ENCODE results near the gene IZUMO2. TPM values are rescaled to one million over a fixed set of nuclear protein-coding genes. Genes with fewer than 3 reads are reported as not detected.

IZUMO2 gene
- total and polyA plus RNA-seq, 9 of the 15 experiments (the other 6 are each of a cell fraction or from before 2014, with no cell fraction given): not detected

DNA sequence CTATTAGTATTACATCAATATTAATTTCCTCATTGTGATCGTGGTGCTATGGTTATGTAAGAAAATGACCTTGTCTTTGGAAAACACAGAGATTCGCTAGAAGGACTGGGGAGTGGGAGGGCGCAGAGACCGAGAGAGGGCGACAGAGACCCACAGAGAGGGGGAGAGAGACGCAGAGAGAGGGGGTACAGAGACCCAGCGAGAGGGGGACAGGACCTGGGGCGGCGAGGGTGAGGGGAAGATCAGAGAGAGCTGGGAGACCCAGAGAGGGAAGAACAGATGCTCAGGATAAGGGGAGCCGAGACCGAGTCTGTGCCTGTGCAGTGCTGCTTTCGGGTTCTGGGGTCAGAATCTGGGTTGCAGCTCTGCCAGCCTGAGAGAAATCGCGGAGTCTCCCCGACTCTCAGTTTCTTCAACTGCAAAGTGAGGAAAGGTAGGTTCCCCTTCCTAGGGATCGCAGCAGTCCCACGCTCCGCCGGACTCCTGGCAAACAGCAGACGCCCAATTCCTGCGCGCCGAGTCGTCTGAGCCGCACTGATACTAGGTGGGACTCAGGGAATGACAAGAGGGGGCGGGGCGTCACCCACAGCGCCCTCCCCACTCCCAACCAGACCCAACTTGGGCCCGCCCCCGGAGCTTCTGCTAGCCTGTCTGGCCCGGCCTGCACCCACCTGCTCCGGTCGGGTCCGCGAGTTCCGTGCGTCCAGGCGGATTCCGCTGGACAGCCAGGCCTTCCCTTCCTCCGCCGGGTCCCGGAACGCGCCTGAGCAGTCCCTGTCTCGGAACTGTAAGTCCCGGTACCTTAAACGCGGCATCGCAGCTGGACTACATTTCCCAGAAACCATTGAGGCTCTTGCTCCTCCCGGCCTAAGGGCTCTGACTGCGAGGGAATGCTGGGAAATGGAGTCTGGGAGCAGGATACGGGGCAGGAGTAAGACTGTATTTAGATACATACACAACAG is 15.3 kb downstream of the IZUMO2 start (continued):
- TF ChIP-seq, protein P1, sequence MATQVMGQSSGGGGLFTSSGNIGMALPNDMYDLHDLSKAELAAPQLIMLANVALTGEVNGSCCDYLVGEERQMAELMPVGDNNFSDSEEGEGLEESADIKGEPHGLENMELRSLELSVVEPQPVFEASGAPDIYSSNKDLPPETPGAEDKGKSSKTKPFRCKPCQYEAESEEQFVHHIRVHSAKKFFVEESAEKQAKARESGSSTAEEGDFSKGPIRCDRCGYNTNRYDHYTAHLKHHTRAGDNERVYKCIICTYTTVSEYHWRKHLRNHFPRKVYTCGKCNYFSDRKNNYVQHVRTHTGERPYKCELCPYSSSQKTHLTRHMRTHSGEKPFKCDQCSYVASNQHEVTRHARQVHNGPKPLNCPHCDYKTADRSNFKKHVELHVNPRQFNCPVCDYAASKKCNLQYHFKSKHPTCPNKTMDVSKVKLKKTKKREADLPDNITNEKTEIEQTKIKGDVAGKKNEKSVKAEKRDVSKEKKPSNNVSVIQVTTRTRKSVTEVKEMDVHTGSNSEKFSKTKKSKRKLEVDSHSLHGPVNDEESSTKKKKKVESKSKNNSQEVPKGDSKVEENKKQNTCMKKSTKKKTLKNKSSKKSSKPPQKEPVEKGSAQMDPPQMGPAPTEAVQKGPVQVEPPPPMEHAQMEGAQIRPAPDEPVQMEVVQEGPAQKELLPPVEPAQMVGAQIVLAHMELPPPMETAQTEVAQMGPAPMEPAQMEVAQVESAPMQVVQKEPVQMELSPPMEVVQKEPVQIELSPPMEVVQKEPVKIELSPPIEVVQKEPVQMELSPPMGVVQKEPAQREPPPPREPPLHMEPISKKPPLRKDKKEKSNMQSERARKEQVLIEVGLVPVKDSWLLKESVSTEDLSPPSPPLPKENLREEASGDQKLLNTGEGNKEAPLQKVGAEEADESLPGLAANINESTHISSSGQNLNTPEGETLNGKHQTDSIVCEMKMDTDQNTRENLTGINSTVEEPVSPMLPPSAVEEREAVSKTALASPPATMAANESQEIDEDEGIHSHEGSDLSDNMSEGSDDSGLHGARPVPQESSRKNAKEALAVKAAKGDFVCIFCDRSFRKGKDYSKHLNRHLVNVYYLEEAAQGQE (IDR thresholded peaks at IDR 0.05; ENCODE audit: borderline replicate concordance): peak; percentile 80
- TF ChIP-seq, protein P1 (CRISPR knock-in tag; IDR thresholded peaks at IDR 0.05; ENCODE audit: low read depth): no peak
- TF ChIP-seq PHF8 (IDR thresholded peaks at IDR 0.05; ENCODE audit: borderline replicate concordance, low read length) (peak; percentile 55; the same call in 1 of the 2 replicates), LCOR (CRISPR knock-in tag; IDR thresholded peaks at IDR 0.05) (0 out of 2 replicates have a peak, but pooled peaks have one; percentile 35), CREB1 (IDR thresholded peaks at IDR 0.05) (peak; percentile 75), CREB1 (CRISPR knock-in tag; IDR thresholded peaks at IDR 0.05) (peak; percentile 70), ZNF644 (tag; IDR thresholded peaks at IDR 0.05; ENCODE audit: low read depth) (peak; percentile 79; the same call in 1 of the 2 replicates), GABPA (tag; conservative IDR thresholded peaks at IDR 0.05; ENCODE audit: low read depth) (peak; percentile 39; the same call in 1 of the 2 replicates), ZBTB7A (IDR thresholded peaks at IDR 0.05; ENCODE audit: borderline replicate concordance, control insufficient read depth, low read depth, low read length) (peak; percentile 40), ESRRA (IDR thresholded peaks at IDR 0.05; ENCODE audit: borderline replicate concordance, low read depth) (peak; percentile 11; the same call in 1 of the 2 replicates)
- TF ChIP-seq, protein P2, sequence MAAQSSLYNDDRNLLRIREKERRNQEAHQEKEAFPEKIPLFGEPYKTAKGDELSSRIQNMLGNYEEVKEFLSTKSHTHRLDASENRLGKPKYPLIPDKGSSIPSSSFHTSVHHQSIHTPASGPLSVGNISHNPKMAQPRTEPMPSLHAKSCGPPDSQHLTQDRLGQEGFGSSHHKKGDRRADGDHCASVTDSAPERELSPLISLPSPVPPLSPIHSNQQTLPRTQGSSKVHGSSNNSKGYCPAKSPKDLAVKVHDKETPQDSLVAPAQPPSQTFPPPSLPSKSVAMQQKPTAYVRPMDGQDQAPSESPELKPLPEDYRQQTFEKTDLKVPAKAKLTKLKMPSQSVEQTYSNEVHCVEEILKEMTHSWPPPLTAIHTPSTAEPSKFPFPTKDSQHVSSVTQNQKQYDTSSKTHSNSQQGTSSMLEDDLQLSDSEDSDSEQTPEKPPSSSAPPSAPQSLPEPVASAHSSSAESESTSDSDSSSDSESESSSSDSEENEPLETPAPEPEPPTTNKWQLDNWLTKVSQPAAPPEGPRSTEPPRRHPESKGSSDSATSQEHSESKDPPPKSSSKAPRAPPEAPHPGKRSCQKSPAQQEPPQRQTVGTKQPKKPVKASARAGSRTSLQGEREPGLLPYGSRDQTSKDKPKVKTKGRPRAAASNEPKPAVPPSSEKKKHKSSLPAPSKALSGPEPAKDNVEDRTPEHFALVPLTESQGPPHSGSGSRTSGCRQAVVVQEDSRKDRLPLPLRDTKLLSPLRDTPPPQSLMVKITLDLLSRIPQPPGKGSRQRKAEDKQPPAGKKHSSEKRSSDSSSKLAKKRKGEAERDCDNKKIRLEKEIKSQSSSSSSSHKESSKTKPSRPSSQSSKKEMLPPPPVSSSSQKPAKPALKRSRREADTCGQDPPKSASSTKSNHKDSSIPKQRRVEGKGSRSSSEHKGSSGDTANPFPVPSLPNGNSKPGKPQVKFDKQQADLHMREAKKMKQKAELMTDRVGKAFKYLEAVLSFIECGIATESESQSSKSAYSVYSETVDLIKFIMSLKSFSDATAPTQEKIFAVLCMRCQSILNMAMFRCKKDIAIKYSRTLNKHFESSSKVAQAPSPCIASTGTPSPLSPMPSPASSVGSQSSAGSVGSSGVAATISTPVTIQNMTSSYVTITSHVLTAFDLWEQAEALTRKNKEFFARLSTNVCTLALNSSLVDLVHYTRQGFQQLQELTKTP (IDR thresholded peaks at IDR 0.05; ENCODE audit: low read depth in 1 of 2, partially characterized antibody in 2 of 2): peak; percentile 29 to 99
- TF ChIP-seq, protein P3, sequence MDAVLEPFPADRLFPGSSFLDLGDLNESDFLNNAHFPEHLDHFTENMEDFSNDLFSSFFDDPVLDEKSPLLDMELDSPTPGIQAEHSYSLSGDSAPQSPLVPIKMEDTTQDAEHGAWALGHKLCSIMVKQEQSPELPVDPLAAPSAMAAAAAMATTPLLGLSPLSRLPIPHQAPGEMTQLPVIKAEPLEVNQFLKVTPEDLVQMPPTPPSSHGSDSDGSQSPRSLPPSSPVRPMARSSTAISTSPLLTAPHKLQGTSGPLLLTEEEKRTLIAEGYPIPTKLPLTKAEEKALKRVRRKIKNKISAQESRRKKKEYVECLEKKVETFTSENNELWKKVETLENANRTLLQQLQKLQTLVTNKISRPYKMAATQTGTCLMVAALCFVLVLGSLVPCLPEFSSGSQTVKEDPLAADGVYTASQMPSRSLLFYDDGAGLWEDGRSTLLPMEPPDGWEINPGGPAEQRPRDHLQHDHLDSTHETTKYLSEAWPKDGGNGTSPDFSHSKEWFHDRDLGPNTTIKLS (IDR thresholded peaks at IDR 0.05; ENCODE audit: borderline replicate concordance, low read depth): peak; percentile 89
